Gastroesophageal sphincter (tissue), 4 donors: Measurements from ENCODE around the gene CECR2. TPM values are rescaled to one million over a fixed set of nuclear protein-coding genes. Genes with fewer than 3 reads are reported as not detected.

ENCODE experiments used
- ATAC-seq: fragments of 150-250 bp; one replicate; pipeline ENCODE4 v1.9.1; 2016; ENCODE audit warnings: mild to moderate bottlenecking, moderate library complexity
- H3K27ac ChIP-seq, 4 donors: fragments of 200-600 bp; sonication (generic) in 3 of 4; 1 replicate in 3 of 4; 2 replicates in 1 of 4; pipeline ENCODE4 v1.5.1; 2016 to 2019
- H3K27me3 ChIP-seq: fragments of 200-600 bp; sonication (generic); one replicate; pipeline ENCODE4 v1.5.1; 2019
- H3K36me3 ChIP-seq, 2 donors: fragments of 200-600 bp; sonication (generic); one replicate each; pipeline ENCODE4 v1.5.1; 2019; ENCODE audit warnings: control low read depth in 1 of 2
- H3K4me1 ChIP-seq, 3 donors: fragments of 200-600 bp; sonication (generic); 1 replicate in 2 of 3; 2 replicates in 1 of 3; pipeline ENCODE4 v1.5.1; 2016 to 2019; ENCODE audit warnings: control low read depth in 2 of 3
- H3K4me3 ChIP-seq, 2 donors: fragments of 200-600 bp; sonication (generic); one replicate each; pipeline ENCODE4 v1.5.1; 2019; ENCODE audit warnings: mild to moderate bottlenecking in 1 of 2, moderate library complexity in 1 of 2
- H3K9me3 ChIP-seq, 3 donors: fragments of 200-600 bp; sonication (generic); one replicate each; pipeline ENCODE4 v1.5.1; 2017 to 2019; ENCODE audit warnings: control low read depth in 2 of 3
- EP300 ChIP-seq: sonication (generic); formaldehyde crosslinking; IDR thresholded peaks from one replicate; pipeline ENCODE4 v1.6.1; 2017; ENCODE audit warnings: antibody characterized with exemption, mild to moderate bottlenecking
- POLR2A ChIP-seq, 2 donors: fragments of 450-650 bp; IDR thresholded peaks; one replicate each; pipeline ENCODE4 v1.6.1; 2017; ENCODE audit warnings: antibody characterized with exemption in 2 of 2, mild to moderate bottlenecking in 2 of 2, moderate library complexity in 1 of 2
- POLR2AphosphoS5 ChIP-seq: sonication (generic); formaldehyde crosslinking; IDR thresholded peaks from one replicate; pipeline ENCODE4 v1.6.1; 2017; ENCODE audit warnings: antibody characterized with exemption
- WGBS, 2 donors: methylation state at CpG; one replicate each; pipeline ENCODE4 v1.1.5; 2018; ENCODE audit warnings: low coverage in 1 of 2; 5-methylcytosine and 5-hydroxymethylcytosine counted together
- total RNA-seq, 4 donors: library from RNA; depleted of rRNA; stranded (reverse); fragments of >200 nt; gene quantifications; one replicate each; pipeline ENCODE4 v1.1.0, GENCODE V29; 2016
- TF ChIP-seq, protein P1 (sequence below), 4 experiments: fragments of 200-600 bp in 2 of 4; fragments of 450-650 bp in 2 of 4; sonication (generic) in 1 of 4; IDR thresholded peaks; one replicate each; pipeline ENCODE4 v1.5.1; 2017 to 2019; ENCODE audit warnings: antibody characterized with exemption in 4 of 4, mild to moderate bottlenecking in 2 of 4, moderate library complexity in 2 of 4

CECR2 gene
- total RNA-seq, 4 donors from 2014 or later: 0.72 to 1.7 (median 1.2) TPM

GRCh38 chr22:17397756-17398547, 28.7 kb downstream of the CECR2 start:
- Histone ChIP-seq H3K4me3 (no peak overlapping the region), H3K4me1 (no peaks in the 10 kb centered on the region), H3K27me3 (no peaks in the 10 kb centered on the region), H3K36me3 (no peaks in the 10 kb centered on the region), H3K27ac (no peak overlapping the region), H3K9me3 (no peaks in the 10 kb centered on the region)
- no peak for ATAC-seq
- 68 to 69% methylated on average over 5 to 7 of the region's 11 CpGs for WGBS, 2 donors
- TF ChIP-seq EP300: no peak

- Histone ChIP-seq H3K36me3 (no peaks in the 10 kb centered on the region), H3K4me1 (no peaks in the 10 kb centered on the region), H3K4me3 (no peak overlapping the region), H3K9me3 (no peaks in the 10 kb centered on the region), H3K27me3 (no peaks in the 10 kb centered on the region), H3K27ac (no peak overlapping the region)
- WGBS, 2 donors: 61 to 77% methylated on average over 2 to 3 of the region's 3 CpGs
- no peak for ATAC-seq
- TF ChIP-seq, protein P1, sequence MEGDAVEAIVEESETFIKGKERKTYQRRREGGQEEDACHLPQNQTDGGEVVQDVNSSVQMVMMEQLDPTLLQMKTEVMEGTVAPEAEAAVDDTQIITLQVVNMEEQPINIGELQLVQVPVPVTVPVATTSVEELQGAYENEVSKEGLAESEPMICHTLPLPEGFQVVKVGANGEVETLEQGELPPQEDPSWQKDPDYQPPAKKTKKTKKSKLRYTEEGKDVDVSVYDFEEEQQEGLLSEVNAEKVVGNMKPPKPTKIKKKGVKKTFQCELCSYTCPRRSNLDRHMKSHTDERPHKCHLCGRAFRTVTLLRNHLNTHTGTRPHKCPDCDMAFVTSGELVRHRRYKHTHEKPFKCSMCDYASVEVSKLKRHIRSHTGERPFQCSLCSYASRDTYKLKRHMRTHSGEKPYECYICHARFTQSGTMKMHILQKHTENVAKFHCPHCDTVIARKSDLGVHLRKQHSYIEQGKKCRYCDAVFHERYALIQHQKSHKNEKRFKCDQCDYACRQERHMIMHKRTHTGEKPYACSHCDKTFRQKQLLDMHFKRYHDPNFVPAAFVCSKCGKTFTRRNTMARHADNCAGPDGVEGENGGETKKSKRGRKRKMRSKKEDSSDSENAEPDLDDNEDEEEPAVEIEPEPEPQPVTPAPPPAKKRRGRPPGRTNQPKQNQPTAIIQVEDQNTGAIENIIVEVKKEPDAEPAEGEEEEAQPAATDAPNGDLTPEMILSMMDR (IDR thresholded peaks at IDR 0.05): no peak
- TF ChIP-seq POLR2A (IDR thresholded peaks at IDR 0.05) (no peak), POLR2AphosphoS5 (no peak), EP300 (no peak)
Observed at GRCh38 chr22:17400305-17400704, 31.0 kb downstream of the CECR2 start.

DNA sequence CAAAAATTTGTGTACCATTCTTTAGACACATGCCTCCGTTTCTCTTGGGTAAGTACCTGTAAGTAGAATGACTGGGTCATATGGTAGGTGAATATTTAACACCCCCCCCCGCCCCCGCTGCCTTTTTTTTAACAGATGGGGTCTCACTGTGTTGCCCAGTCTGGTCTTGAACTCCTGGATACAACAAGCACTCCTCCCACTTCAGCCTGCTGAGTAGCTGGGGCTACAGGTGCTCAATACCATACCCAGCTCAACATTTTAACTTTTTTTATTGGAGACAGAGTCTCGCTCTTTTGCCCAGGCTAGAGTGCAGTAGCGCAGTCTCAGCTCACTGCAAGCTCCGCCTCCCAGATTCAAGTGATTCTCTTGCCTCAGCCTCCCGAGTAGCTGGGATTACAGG, 32.5 kb downstream of the CECR2 start:
- Histone ChIP-seq H3K9me3 (no peaks in the 10 kb centered on the region), H3K4me3 (no peak overlapping the region), H3K4me1 (no peaks in the 10 kb centered on the region), H3K27ac (no peak overlapping the region), H3K27me3 (no peaks in the 10 kb centered on the region), H3K36me3 (no peaks in the 10 kb centered on the region)
- no peak for ATAC-seq
- TF ChIP-seq EP300 (no peak), POLR2A (IDR thresholded peaks at IDR 0.05) (no peak), POLR2AphosphoS5 (no peak)
- TF ChIP-seq, protein P1 (IDR thresholded peaks at IDR 0.05): no peak
- WGBS, 2 donors: 93 to 100% methylated on average over 1 to 6 of the region's 7 CpGs

DNA sequence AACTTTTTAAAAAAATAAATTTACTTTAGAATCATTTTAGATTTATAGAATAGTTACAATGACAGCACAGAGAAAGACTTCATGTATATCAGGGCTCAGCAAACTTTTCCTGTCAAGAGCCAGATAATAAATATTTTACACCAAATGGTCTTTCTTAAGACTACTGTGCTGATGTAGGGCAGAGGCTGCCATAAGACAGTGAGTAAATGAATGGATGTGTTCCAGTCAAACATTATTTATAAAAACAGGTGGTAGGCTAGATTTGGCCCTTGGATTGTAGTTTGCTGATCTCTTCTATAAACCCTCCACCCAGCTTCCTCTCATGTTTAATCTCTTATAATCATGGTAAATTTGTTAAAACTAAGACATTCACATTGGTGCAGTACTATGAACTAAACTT, 33.0 kb downstream of the CECR2 start:
- no peaks in the 10 kb centered on the region for H3K27me3 ChIP-seq
- no peak overlapping the region for H3K4me3 ChIP-seq
- no peak for ATAC-seq
- no peaks in the 10 kb centered on the region for H3K36me3 ChIP-seq
- no peaks in the 10 kb centered on the region for H3K9me3 ChIP-seq
- no peaks in the 10 kb centered on the region for H3K4me1 ChIP-seq
- no peak overlapping the region for H3K27ac ChIP-seq
- TF ChIP-seq EP300 (no peak), POLR2AphosphoS5 (no peak), POLR2A (IDR thresholded peaks at IDR 0.05) (no peak)
- TF ChIP-seq, protein P1 (IDR thresholded peaks at IDR 0.05): no peak

- WGBS, 2 donors: 37 to 63% methylated on average over 7 of the region's 13 CpGs
- ATAC-seq: no peak
- Histone ChIP-seq H3K27ac (no peak overlapping the region), H3K27me3 (no peaks in the 10 kb centered on the region), H3K4me1 (no peaks in the 10 kb centered on the region), H3K36me3 (no peaks in the 10 kb centered on the region), H3K4me3 (no peak overlapping the region), H3K9me3 (no peaks in the 10 kb centered on the region)
- TF ChIP-seq, protein P1 (IDR thresholded peaks at IDR 0.05): no peak
- TF ChIP-seq EP300 (no peak), POLR2AphosphoS5 (no peak)
Observed at GRCh38 chr22:17403906-17404305, 34.6 kb downstream of the CECR2 start.
